GM19395 (cell line): ENCODE data around the gene LHFPL3.
A peak's percentile ranks its signal among the peaks of the same experiment; 100 is the strongest.
"Not testable (repeated sequence)": the region's sequence is repeated elsewhere in the genome, so short reads cannot be mapped to it uniquely, and the experiment has no call there.

ENCODE experiments used
- ATAC-seq: cut with Tn5 transposase; IDR thresholded peaks from one replicate; pipeline ENCODE4 v1.9.1; 2021; ENCODE audit warnings: mild to moderate bottlenecking, moderate library complexity; ENCODE audit not compliant: unreplicated experiment

LHFPL3 gene

GRCh38 chr7:104886651-104887050 is 558.2 kb downstream of the LHFPL3 start:
- no peak for ATAC-seq

DNA sequence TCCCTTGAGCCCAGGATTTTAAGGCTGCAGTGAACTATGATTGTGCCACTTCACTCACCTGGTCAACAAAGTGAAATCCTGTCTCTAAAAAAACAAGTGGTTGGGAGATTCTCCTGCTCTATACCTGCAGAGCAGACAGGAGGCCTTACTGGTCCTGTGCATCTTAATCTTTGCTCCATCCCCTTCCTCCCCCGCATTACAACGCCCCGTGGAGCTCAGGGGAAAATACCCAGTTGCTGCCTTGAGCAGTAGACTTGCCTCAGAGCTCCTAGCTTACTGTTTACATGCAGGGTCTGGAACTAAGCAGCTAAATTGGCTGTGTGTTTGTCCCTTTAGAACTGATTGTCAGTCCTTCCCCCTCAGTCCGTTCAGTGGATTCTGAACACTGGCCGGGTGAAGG is 561.8 kb downstream of the LHFPL3 start:
- ATAC-seq, result no peak

- no peak for ATAC-seq
Observed at GRCh38 chr7:104891949-104892348, 563.5 kb downstream of the LHFPL3 start.

DNA sequence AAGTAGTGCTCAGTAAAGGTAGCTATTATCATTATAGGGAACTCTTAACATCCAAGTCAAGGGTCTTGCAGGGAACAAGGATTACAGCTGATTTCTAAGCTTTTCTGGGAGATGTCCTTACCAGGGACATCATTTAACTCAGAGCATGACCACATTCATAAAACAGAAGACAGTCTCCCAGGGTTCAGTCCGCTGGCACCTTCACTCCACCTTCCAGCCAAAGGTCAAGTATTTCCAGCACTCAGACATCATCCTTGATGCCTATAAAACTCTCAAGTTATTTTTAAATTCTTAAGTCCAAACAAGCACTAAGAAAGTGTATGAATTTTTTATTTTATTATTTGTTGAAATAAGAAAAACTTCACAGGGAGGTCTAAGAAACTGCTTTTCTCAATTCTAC is 565.9 kb downstream of the LHFPL3 start:
- no peak for ATAC-seq

DNA sequence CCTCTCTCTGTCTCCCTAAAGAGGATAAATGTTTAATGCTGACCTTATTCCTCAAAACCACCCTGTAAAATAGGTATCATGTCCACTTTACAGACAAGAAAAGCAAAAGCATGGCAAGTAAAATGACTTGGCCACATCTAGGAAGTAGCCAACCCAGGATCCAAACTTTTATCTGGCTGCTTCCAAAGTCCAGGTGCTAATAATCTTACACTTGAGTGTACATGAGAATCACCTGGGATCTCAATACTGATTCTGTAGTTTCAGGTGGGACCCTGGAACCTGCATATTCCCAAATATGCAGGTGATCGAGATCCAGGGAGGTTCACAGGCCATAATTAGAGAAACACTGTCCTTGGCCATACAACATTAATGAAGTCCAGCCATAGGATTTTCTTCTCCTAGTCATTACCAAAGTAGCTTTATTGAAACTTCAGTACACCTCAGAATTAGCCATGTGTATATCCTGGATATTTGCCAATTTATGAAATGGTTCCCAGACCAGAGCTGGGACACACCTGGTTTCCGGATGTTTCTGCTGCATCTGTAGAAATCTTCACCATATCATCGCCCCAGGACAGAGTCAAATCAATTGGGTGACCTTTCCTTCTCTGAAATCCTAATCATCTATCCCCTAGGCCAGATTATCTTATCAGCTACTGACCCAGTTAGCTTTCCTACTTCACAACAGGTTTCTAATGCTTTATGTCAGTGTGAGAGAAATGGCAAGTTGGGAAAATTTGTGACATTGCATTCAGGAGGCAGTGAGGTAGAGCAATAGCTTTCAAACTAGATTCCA is 566.5 kb downstream of the LHFPL3 start:
- no peak for ATAC-seq

GRCh38 chr7:104895522-104896236 is 567.3 kb downstream of the LHFPL3 start:
- peak; percentile 40 for ATAC-seq

DNA sequence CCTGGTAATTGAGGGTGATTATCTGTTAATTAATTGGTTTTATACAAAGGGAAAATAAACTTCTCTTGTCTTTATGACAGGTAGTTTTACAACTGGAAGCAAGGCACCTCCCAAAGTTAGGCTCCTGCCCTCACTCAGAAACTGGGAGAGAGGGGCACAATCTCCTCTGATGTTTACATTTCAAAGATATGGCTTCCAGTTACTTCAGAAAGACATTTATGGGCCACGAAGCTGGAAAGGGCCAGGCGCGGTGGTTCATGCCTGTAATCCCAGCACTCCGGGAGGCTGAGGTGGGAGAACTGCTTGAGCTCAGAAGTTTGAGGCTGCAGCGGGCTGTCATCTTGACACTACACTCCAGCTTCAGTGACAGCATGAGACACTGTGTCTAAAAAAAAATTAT is 570.0 kb downstream of the LHFPL3 start:
- no peak for ATAC-seq

DNA sequence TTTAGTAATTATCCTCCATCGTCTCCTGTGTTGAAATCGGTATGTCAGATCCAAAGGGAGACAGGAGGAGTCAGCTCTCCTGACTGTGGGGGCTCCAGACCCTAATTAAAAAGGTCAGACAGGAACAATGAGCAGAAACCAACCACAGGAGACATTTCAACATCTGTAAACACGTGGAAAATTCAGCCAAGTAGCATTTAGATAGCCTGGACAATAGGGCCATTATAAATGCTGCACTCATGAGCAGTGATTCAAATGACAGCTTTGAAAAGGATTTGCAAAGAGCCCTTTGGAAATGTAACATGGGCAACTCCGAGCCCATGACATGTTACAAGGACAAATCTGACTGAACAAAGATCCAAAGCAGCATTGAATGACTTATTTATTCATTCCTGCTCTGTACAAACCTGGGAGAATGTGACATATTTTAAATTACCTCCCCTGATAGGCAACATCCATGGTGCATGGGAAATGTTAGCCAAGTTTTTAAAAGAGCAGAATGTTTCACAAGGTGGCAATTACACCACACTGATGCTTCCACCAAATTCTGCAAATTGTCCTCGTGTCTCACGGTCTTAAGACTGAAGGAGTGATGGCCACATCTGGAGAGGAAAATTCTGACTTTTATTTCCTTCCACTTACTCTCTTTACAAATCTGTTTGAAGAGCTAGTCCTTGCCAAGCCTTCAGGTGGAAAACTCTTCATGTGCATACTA is 572.3 kb downstream of the LHFPL3 start:
- no peak for ATAC-seq

DNA sequence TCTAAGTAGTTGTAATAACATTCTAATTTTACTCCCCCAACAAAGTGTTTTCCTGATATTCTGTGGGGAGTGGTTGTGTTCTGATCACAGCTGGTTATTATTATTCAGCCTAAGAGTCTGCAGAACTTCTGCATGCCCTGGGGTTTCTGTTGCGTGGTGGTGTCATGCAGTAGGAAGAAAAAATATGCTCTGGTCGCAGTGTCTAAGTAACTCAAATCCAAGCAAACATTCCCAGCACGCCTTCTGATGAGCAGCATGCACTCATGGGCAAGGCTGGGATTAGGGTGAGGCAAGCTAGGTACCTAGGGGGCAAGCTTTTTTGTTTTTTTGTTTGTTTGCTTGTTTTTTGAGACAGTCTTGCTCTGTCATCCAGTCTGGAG is 572.8 kb downstream of the LHFPL3 start:
- ATAC-seq, result no peak

- ATAC-seq, result no peak
Observed at GRCh38 chr7:104902183-104902582, 573.8 kb downstream of the LHFPL3 start.

DNA sequence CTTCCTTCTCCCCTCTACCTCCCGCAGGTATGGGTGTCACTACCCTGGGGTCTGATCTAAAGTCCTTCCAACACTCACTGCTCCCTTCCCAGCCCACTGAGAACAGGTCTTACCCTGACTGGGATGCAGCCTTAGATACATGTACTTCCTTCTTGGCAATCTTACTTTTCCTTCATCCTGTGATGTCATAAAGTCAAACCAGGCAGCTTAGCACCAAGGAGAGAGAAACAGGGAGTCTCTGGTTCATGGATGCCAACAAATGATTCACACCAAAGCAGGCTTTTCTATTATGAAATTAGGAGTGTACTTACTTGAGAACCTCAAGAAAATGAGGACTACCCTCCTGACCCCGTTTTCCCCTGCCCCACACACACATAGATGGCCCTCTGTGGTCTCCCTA is 574.6 kb downstream of the LHFPL3 start:
- ATAC-seq, result no peak

DNA sequence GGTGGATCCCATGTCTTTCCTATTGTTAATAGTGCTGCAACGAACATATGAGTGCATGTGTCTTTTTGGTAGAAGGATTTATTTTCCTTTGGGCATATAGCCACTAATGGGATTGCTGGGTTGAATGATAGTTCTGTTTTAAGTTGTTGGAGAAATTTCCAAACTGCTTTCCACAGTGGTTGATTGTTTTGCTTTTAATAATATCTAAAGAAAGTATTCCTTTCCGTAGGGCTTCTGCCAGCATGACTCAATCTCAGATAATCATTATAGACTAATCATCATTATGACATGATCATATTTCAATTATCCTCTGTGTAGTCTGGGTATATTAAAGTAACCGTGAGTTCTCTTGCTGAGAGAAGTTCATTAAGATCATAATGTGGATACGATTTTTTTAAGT is 575.4 kb downstream of the LHFPL3 start:
- ATAC-seq, result no peak

- no peak for ATAC-seq
Observed at GRCh38 chr7:104906032-104906431, 577.6 kb downstream of the LHFPL3 start.

- ATAC-seq, result no peak
Observed at GRCh38 chr7:104906556-104906955, 578.2 kb downstream of the LHFPL3 start.

GRCh38 chr7:104908636-104909035 is 580.2 kb downstream of the LHFPL3 start:
- no peak for ATAC-seq

DNA sequence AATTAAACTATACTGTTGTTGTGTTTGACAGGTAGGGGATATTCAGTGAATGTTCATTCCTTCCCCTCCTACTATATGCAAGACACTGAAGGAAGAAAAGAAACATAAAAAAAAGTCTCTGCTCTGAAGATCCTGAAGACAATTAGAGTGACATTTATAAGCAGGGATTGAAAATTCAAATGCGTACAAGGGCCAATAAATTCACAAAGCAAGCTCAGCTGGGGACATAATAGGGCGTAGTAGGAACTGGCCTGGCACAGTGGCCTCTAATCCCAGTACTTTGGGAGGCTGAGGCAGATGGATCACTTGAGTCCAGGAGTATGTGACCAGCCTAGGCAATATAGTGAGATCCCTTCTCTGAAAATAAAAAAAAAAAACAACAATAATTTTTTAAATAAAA is 580.7 kb downstream of the LHFPL3 start:
- ATAC-seq, result no peak

- no peak for ATAC-seq
Observed at GRCh38 chr7:104914421-104914820, 586.0 kb downstream of the LHFPL3 start.

- ATAC-seq, result no peak
Observed at GRCh38 chr7:104921596-104921995, 593.2 kb downstream of the LHFPL3 start.

GRCh38 chr7:104922182-104923009 is 594.0 kb downstream of the LHFPL3 start:
- ATAC-seq, result peak; percentile 25

DNA sequence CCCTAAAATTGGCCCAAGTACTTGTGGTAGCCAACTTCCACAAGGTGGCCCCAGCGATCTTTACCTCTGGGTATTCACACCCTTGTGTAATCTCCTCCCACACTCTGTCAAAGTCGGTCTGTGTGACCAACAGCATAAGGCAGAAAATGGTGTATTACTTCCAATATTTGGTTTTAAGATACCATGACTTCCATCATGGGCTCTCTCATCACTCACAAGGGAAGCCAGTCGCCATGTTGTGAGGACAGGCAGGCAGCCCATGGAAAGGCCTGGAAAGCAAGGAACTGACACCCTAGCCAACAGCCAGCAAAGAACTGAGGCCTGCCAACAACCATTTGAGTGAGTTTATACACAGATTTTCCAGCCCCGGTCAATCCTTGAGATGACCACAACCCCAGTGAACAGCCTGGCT is 594.6 kb downstream of the LHFPL3 start:
- peak; percentile 98 for ATAC-seq

DNA sequence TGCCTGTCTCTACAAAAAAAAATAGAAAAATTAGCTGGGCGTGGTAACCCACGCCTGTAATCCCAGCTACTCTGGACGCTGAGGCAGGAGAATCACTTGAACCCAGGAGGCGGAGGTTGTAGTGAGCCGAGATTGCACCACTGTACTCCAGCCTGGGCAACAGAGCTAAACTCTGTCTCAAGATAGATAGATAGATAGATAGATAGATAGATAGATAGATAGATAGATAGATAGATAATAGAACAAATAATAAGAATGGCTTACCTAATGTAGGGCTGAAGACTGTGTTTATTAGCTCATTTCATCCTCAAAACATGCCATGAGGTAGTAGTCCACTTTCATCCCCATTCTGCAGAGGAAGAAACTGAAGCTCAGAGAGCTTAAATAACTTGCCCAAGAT is 597.8 kb downstream of the LHFPL3 start:
- ATAC-seq, result not testable (repeated sequence)
